IMR-90 (cell line): ENCODE results near the gene ZNF618.

Experiments
- CEBPB ChIP-seq: IDR thresholded peaks from 2 replicates; pipeline ENCODE4 v1.6.1; 2012; ENCODE audit warnings: low read depth, low read length, improper control_type of control experiment
- MAZ ChIP-seq: IDR thresholded peaks from 2 replicates; pipeline ENCODE4 v1.6.1; 2012; ENCODE audit warnings: low read depth, mild to moderate bottlenecking, low read length, improper control_type of control experiment, moderate library complexity, borderline replicate concordance
- POLR2A ChIP-seq: IDR thresholded peaks from 2 replicates; pipeline ENCODE4 v1.6.1; 2012; ENCODE audit warnings: mild to moderate bottlenecking, low read depth, low read length
- RCOR1 ChIP-seq: IDR thresholded peaks from 2 replicates; pipeline ENCODE4 v1.6.1; 2012; ENCODE audit warnings: mild to moderate bottlenecking, low read length, improper control_type of control experiment; ENCODE audit not compliant: insufficient replicate concordance
- SMC3 ChIP-seq: fragments of 150-350 bp; IDR thresholded peaks from 2 replicates; pipeline ENCODE4 v1.6.1; 2016; ENCODE audit warnings: low read depth, mild to moderate bottlenecking, antibody characterized with exemption, low read length, moderate library complexity
- TF ChIP-seq, protein P1 (sequence below): conservative IDR thresholded peaks from 2 replicates; pipeline ENCODE4 v1.5.1; 2012; ENCODE audit warnings: mild to moderate bottlenecking, low read depth, low read length, improper control_type of control experiment
- TF ChIP-seq, protein P2 (sequence below): fragments of 150-350 bp; IDR thresholded peaks from 2 replicates; pipeline ENCODE4 v1.6.1; 2016; ENCODE audit warnings: low read depth, mild to moderate bottlenecking, low read length, moderate library complexity, borderline replicate concordance

DNA sequence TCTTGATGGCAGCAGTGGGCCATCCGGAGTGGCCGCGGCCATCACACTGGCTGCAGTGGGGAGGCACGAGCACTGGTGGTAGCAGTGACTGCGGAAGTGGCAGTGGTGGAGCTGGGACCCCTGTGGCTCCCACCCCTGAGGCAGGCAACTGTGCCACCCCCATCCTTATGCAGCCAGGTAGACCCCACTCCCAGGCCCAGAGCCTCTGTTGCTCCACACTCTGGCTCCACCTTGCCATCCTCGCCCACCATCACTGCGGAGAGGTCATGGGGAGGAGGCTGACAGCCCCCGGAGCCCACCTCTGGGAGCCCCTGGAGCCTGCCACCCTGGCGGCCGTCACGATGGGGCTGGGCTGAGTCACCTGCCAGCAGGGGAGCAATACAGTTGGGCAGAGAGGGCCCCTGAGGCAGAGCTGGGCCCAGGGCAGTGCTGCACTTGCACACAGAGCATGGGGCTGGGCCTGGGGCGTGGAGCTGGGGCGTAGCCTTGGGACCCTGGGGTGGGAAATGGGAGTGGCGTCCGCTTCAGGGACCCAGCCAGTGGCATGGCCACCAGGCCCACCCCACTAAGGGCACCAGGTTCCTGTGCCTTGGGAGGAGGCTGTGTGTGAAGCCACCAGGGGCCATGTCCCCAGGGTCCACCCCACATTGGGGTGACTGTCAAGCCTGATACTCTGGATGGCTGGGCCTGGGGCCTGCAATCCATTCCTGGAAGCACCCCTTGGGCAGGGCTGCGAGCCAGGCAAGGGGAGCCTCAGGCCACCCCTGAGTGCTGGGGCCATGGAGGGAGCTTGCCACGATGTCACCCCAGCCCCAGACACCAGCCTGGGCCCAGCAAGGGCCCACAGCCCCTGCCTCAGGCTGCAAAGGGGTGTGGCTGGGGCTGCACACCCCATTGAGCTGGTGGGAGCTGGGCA, 194.3 kb downstream of the ZNF618 start:
- TF ChIP-seq POLR2A (no peak), MAZ (no peak), RCOR1 (no peak), CEBPB (no peak), SMC3 (no peak)
- TF ChIP-seq, protein P1, sequence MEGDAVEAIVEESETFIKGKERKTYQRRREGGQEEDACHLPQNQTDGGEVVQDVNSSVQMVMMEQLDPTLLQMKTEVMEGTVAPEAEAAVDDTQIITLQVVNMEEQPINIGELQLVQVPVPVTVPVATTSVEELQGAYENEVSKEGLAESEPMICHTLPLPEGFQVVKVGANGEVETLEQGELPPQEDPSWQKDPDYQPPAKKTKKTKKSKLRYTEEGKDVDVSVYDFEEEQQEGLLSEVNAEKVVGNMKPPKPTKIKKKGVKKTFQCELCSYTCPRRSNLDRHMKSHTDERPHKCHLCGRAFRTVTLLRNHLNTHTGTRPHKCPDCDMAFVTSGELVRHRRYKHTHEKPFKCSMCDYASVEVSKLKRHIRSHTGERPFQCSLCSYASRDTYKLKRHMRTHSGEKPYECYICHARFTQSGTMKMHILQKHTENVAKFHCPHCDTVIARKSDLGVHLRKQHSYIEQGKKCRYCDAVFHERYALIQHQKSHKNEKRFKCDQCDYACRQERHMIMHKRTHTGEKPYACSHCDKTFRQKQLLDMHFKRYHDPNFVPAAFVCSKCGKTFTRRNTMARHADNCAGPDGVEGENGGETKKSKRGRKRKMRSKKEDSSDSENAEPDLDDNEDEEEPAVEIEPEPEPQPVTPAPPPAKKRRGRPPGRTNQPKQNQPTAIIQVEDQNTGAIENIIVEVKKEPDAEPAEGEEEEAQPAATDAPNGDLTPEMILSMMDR = no peak
- TF ChIP-seq, protein P2, sequence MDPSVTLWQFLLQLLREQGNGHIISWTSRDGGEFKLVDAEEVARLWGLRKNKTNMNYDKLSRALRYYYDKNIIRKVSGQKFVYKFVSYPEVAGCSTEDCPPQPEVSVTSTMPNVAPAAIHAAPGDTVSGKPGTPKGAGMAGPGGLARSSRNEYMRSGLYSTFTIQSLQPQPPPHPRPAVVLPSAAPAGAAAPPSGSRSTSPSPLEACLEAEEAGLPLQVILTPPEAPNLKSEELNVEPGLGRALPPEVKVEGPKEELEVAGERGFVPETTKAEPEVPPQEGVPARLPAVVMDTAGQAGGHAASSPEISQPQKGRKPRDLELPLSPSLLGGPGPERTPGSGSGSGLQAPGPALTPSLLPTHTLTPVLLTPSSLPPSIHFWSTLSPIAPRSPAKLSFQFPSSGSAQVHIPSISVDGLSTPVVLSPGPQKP = no peak
